ENCODE results near the gene KNL1.
"Not testable (repeated sequence)": the region's sequence is repeated elsewhere in the genome, so short reads cannot be mapped to it uniquely, and the experiment has no call there.

DNA sequence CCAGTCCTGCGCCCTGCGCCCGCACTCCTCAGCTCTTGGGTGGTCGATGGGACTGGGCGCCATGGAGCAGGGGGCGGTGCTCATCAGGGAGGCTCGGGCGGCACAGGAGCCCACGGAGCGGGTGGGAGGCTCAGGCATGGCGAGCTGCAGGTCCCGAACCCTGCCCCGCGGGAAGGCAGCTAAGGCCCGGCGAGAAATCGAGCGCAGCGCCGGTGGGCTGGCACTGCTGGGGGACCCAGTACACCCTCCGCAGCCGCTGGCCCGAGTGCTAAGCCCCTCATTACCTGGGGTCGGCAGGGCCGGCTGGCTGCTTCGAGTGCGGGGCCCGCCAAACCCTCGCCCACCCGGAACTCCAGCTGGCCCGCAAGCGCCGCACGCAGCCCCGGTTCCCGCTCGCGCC is 82.9 kb downstream of the KNL1 start:
- not testable (repeated sequence) for TF ChIP-seq POLR2AphosphoS5 (IDR thresholded peaks at IDR 0.05; ENCODE audit: insufficient read depth, low read depth, low read length); EZH2 (IDR thresholded peaks at IDR 0.05; ENCODE audit: borderline replicate concordance, low read depth, low read length, severe bottlenecking)
- TF ChIP-seq, protein P1, sequence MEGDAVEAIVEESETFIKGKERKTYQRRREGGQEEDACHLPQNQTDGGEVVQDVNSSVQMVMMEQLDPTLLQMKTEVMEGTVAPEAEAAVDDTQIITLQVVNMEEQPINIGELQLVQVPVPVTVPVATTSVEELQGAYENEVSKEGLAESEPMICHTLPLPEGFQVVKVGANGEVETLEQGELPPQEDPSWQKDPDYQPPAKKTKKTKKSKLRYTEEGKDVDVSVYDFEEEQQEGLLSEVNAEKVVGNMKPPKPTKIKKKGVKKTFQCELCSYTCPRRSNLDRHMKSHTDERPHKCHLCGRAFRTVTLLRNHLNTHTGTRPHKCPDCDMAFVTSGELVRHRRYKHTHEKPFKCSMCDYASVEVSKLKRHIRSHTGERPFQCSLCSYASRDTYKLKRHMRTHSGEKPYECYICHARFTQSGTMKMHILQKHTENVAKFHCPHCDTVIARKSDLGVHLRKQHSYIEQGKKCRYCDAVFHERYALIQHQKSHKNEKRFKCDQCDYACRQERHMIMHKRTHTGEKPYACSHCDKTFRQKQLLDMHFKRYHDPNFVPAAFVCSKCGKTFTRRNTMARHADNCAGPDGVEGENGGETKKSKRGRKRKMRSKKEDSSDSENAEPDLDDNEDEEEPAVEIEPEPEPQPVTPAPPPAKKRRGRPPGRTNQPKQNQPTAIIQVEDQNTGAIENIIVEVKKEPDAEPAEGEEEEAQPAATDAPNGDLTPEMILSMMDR (IDR thresholded peaks at IDR 0.05; ENCODE audit: extremely low read depth in 1 of 2, insufficient read depth in 1 of 2, low read depth in 1 of 2, low read length in 2 of 2), result not testable (repeated sequence)

All from endothelial cell of umbilical vein (primary cell).